ENCODE data around the gene C7orf57. TPM values are rescaled to one million over a fixed set of nuclear protein-coding genes. Genes with fewer than 3 reads are reported as not detected.

The C7orf57 gene
- total and polyA plus RNA-seq, 2 donors (not counting 3 experiments of a cell fraction or from before 2014, with no cell fraction given), result not detected

GRCh38 chr7:48110868-48111267 lies 75.5 kb downstream of the C7orf57 start:
- FAIRE-seq (no peak), DNase-seq (ENCODE audit: low read depth, low spot score) (no peak)
- no peaks in the 10 kb centered on the region for H3K27me3 ChIP-seq (ENCODE audit: control insufficient read depth in 2 of 2, insufficient read depth in 2 of 2, low read length in 2 of 2)
- no peaks in the 10 kb centered on the region for H3K9me3 ChIP-seq (replicated peaks; ENCODE audit: control insufficient read depth, insufficient read depth, low read length)
- CTCF ChIA-PET, result interaction anchor here (0.6 to 6.4 kb wide), 42 partner anchors 8 to 844 kb away, joined by 3 to 149 read pairs (median 5); partner anchors contain the start of genes C7orf57, PKD1L1 and UPP1
- H3K27ac ChIP-seq (ENCODE audit: insufficient read depth, low read depth, low read length), result no peak overlapping the region
- H4K20me1 ChIP-seq (replicated peaks; ENCODE audit: control insufficient read depth, extremely low read depth, insufficient read depth, low read length), result no peaks in the 10 kb centered on the region
- H2AFZ ChIP-seq (ENCODE audit: low read depth, low read length), result no peak overlapping the region
- no peaks in the 10 kb centered on the region for H3K4me1 ChIP-seq (ENCODE audit: control insufficient read depth, extremely low read depth, insufficient read depth, low read length)
- dilution Hi-C loops (cut with MboI; ENCODE audit: extremely low pct_ligation_motif_present, low sequenced_read_pairs) (no loop called here), intact Hi-C loops (cut with micrococcal nuclease) (loop anchor here (1.0 to 10.0 kb wide), 6 partner anchors 44 to 846 kb away; partner anchors contain the start of gene C7orf57)
- TF ChIP-seq POLR2A (IDR thresholded peaks at IDR 0.05; ENCODE audit: low read depth, low read length) (no peak), FOS (IDR thresholded peaks at IDR 0.05; ENCODE audit: borderline replicate concordance, insufficient read depth, low read length) (no peak), EZH2 (IDR thresholded peaks at IDR 0.05; ENCODE audit: borderline replicate concordance, low read depth, low read length, severe bottlenecking) (no peak), JUN (IDR thresholded peaks at IDR 0.05; ENCODE audit: borderline replicate concordance, insufficient read depth, insufficient read length, low read depth) (no peak), MAX (IDR thresholded peaks at IDR 0.05; ENCODE audit: insufficient read depth, insufficient read length) (no peak), GATA2 (IDR thresholded peaks at IDR 0.05; ENCODE audit: insufficient read depth, insufficient read length, low read depth, low read length) (no peak), MYC (IDR thresholded peaks at IDR 0.05; ENCODE audit: low read depth, low read length) (no peak), CTCF (IDR thresholded peaks at IDR 0.05; ENCODE audit: extremely low read depth in 1 of 2, insufficient read depth in 1 of 2, low read depth in 1 of 2, low read length in 2 of 2) (no peak), POLR2AphosphoS5 (IDR thresholded peaks at IDR 0.05; ENCODE audit: insufficient read depth, low read depth, low read length) (no peak)
- H3K4me3 ChIP-seq (replicated peaks in 1 of 3; ENCODE audit: insufficient read depth in 1 of 3, low read depth in 1 of 3, low read length in 3 of 3), result no peak overlapping the region
- BruUV-seq (replicated peaks), result no TSS peak
- no peaks in the 10 kb centered on the region for H3K79me2 ChIP-seq (ENCODE audit: control insufficient read depth, insufficient read depth, low read length)
- no peak overlapping the region for H3K9ac ChIP-seq (replicated peaks; ENCODE audit: extremely low read depth, insufficient read depth, low read length)
- no peaks in the 10 kb centered on the region for H3K9me1 ChIP-seq (replicated peaks; ENCODE audit: control insufficient read depth, extremely low read depth, insufficient read depth, low read length)
- H3K36me3 ChIP-seq (ENCODE audit: control insufficient read depth in 2 of 2, extremely low read depth in 1 of 2, insufficient read depth in 2 of 2, low read length in 2 of 2), result peaks cover 9 to 24% of the 10 kb centered on the region in 2 experiments
- no peak overlapping the region for H3K4me2 ChIP-seq (ENCODE audit: insufficient read depth, low read length)
- POLR2A ChIA-PET, result no interaction called here

Other genes starting within 250 kb of the C7orf57 start
- gene PKD1L1, start 87.1 kb upstream of the C7orf57 start, total RNA-seq, result 3.0 and 5.9 TPM in 2 replicates
- 4.1 and 7.9 TPM in 2 replicates for gene PKD1L1, start 87.1 kb upstream of the C7orf57 start, polyA plus RNA-seq
- gene HUS1, start 55.9 kb upstream of the C7orf57 start, total RNA-seq, result 45.0 and 49.7 TPM in 2 replicates
- 18.1 and 21.4 TPM in 2 replicates for gene HUS1, start 55.9 kb upstream of the C7orf57 start, polyA plus RNA-seq
- not detected in 2 replicates for gene SUN3, start 6.4 kb upstream of the C7orf57 start, total RNA-seq
- not detected in 2 replicates for gene SUN3, start 6.4 kb upstream of the C7orf57 start, polyA plus RNA-seq
- 53.6 and 60.7 TPM in 2 replicates for gene UPP1, start 53.7 kb downstream of the C7orf57 start, total RNA-seq
- 66.0 and 71.0 TPM in 2 replicates for gene UPP1, start 53.7 kb downstream of the C7orf57 start, polyA plus RNA-seq
- gene ABCA13, start 135.9 kb downstream of the C7orf57 start, total RNA-seq, result 0.09 and 0.11 TPM in 2 replicates
- 0.01 and 0.05 TPM in 2 replicates for gene ABCA13, start 135.9 kb downstream of the C7orf57 start, polyA plus RNA-seq